GM10248 (cell line): Measurements from ENCODE around the gene BOD1.

ENCODE experiments used
- CTCF ChIA-PET: fragments of 300-600 bp; sonication (Branson Sonifier 250); formaldehyde crosslinking; extraction: SDS; loops from one replicate; lab custom pipeline; 2021; ENCODE audit warnings: antibody characterized with exemption; lab: Yijun Ruan, JAX
- POLR2A ChIA-PET: fragments of 350-650 bp; sonication (Branson Sonifier 250); formaldehyde crosslinking; extraction: SDS; loops from one replicate; lab custom pipeline; 2020; ENCODE audit warnings: antibody characterized with exemption; lab: Yijun Ruan, JAX
- DNase-seq: peaks from one replicate; pipeline ENCODE4 v3.0.0; 2012; ENCODE audit errors: extremely low spot score
- TF ChIP-seq, protein P1 (sequence below): IDR thresholded peaks from 2 replicates; pipeline ENCODE4 v1.5.1; 2012; ENCODE audit warnings: mild to moderate bottlenecking, low read depth; ENCODE audit errors: extremely low read depth, missing control alignments, control extremely low read depth

The BOD1 gene

DNA sequence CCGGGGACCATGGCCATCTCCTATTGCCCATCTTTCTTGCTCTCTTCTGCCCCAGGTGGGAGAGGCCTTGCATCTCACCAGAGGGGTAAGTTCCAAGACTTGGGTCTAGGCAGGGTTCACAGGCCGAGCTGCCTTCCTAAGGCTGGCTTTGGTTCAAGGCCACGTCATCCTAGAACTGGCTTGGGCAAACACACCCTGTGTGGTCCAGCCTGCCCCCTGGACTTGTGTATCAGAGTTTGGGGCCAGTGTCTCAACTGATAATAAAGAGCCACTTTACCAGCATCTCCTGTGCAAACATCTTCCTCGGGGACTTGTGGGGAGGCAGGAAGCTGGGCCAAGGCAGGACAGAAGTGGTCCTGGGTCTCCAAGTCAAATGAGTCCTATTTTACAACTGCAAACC is 17.8 kb downstream of the BOD1 start:
- no peak for DNase-seq
- ChIA-PET CTCF (interaction anchor here (1.0 to 2.4 kb wide), 4 partner anchors 17 to 374 kb away, joined by 3 to 10 read pairs (median 6); partner anchors contain the start of gene BOD1), POLR2A (no interaction called here)
- TF ChIP-seq, protein P1, sequence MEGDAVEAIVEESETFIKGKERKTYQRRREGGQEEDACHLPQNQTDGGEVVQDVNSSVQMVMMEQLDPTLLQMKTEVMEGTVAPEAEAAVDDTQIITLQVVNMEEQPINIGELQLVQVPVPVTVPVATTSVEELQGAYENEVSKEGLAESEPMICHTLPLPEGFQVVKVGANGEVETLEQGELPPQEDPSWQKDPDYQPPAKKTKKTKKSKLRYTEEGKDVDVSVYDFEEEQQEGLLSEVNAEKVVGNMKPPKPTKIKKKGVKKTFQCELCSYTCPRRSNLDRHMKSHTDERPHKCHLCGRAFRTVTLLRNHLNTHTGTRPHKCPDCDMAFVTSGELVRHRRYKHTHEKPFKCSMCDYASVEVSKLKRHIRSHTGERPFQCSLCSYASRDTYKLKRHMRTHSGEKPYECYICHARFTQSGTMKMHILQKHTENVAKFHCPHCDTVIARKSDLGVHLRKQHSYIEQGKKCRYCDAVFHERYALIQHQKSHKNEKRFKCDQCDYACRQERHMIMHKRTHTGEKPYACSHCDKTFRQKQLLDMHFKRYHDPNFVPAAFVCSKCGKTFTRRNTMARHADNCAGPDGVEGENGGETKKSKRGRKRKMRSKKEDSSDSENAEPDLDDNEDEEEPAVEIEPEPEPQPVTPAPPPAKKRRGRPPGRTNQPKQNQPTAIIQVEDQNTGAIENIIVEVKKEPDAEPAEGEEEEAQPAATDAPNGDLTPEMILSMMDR = no peak

DNA sequence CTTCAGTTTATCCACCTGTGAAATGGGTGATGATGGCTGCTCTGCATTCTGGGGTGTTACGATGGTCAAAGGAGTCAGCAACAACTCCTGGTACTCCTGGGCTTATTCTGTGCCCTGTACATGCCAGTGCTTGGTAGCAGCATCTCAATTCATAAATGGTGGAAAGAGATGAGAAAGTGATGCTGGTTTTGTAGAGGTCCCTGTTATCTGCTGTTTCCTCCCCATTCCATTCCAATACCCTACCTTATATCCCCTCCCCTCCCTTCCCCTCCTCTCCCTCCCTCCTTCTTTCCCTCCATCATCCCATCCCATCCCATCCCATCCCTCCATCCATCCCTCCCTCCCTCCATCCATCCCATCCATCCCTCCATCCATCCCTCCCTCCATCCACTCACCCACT is 19.1 kb downstream of the BOD1 start:
- TF ChIP-seq, protein P1 = no peak
- CTCF ChIA-PET = interaction anchor here (1.1 to 1.7 kb wide), 4 partner anchors 15 to 714 kb away, joined by 3 to 5 read pairs (median 4); no protein-coding TSS in a partner anchor
- no peak for DNase-seq
- POLR2A ChIA-PET = no interaction called here

DNA sequence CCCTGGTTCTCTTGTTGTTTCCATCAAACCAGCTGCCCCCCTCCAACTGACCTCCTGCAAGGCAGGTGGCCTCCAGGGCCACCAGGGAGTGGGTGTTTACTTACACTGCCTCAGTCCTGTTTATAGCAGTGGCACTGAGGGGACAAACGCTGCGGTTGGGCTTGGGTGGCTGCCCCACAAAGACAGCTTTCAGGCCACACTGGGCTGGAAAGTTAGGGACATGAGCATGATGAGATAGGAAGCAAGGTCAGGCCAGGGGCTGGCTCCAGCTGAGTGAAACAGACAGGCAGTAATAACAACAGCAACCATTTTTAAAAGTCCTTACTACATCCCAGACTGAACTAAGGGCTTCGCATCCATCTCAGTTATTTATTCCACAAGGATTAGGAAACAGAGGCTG is 20.6 kb downstream of the BOD1 start:
- POLR2A ChIA-PET = no interaction called here
- CTCF ChIA-PET = interaction anchor here (1.0 to 1.7 kb wide), 3 partner anchors 14 to 23 kb away, joined by 3 to 5 read pairs (median 5); no protein-coding TSS in a partner anchor
- TF ChIP-seq, protein P1 = no peak
- no peak for DNase-seq

DNA sequence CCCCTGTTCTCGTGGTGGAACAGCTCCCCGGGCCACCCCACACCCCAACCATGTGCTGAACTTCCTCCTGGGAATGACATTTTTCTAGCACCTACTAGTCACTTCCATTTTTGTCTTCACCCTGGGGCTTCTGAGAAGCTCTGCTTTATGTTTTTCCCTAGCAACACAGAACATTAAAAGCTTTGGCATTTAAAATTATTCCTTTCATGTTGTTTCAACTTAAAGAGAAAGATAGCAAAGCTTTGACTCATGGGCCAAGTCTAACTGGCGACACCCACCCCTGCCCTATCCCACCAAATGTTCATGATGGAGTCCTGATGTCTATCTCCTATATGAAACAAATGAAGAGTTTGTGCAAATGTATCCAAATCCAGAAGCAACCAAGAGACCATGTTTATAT is 22.4 kb downstream of the BOD1 start:
- DNase-seq = no peak
- TF ChIP-seq, protein P1 = no peak
- CTCF ChIA-PET = interaction anchor here (0.8 to 1.1 kb wide), 3 partner anchors 12 to 21 kb away, joined by 3 read pairs; no protein-coding TSS in a partner anchor
- POLR2A ChIA-PET = no interaction called here

DNA sequence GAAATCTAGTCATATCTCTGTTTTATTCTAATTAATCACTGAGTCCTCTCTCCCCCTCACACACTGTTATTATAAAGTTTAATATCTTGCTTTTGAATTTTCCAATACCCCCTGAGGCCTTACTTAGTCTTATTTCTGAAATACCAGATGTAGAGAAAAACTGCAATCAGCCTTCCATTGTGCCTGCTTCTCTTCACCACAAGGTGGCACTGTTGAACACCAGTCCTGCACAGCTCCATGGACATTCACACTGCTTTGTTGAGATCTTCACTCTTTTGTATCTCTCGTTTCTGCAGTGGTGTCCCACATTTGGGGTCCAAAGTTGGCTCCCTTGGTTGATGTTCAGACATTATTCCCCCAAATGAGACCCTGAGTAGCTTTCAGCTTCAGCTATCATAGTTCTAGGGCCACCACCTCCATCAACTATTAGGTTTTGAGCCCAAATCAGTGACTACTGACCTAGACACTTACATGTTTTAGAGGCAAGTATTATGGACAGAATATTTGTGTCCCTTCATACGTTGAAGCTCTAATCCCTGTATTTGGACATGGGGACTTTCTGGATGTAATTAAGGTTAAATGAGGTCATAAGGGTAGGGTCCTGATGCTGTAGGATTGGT is 24.3 kb downstream of the BOD1 start:
- ChIA-PET POLR2A (no interaction called here), CTCF (interaction anchor here (0.7 to 1.8 kb wide), 6 partner anchors 9 to 23 kb away, joined by 3 to 6 read pairs (median 4); no protein-coding TSS in a partner anchor)
- TF ChIP-seq, protein P1 = no peak
- no peak for DNase-seq

DNA sequence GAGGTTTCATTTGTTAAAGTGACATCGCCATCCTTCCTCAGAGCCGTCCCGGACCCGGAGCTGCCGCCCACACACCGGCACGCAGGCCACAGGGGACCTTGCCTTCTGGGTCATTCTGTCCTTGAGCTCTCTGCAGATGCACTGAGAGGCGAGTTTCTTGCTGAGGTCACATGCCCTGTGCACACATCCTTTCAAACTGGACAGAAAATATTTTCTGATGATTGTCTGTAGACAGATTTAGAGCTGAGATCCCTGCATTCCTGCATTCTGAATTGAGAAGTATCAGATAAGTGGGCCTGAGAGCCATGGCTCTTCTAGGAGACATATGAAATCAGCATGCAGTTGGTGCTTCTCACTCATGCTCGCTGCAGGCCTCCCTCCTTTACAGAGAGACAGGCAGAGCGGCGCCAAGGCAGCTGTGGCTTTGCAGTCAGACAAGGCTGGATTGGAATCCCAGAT is 25.4 kb downstream of the BOD1 start:
- ChIA-PET CTCF (interaction anchor here (1.0 to 1.8 kb wide), 6 partner anchors 9 to 382 kb away, joined by 4 to 6 read pairs (median 6); no protein-coding TSS in a partner anchor), POLR2A (no interaction called here)

More for the DNA sequence above, 25.4 kb downstream of the BOD1 start:
- TF ChIP-seq, protein P1 = no peak
- no peak for DNase-seq
